ENCODE results near the gene UBE2G2.

Gene UBE2G2

GRCh38 chr21:44816761-44817505, 15.3 kb upstream of the UBE2G2 start:
- Histone ChIP-seq H3K9ac (no peak overlapping the region), H3K9me3 (ENCODE audit: control insufficient read depth, low read length) (no peaks in the 10 kb centered on the region), H3K4me1 (no peaks in the 10 kb centered on the region), H3K27me3 (ENCODE audit: control insufficient read depth, insufficient read depth, low read length) (no peaks in the 10 kb centered on the region), H2AFZ (peak overlapping the region; percentile 50), H3K4me2 (ENCODE audit: low read length) (peak overlapping the region; percentile 47), H3K27ac (no peak overlapping the region), H3K4me3 (ENCODE audit: low read depth, low read length) (peak overlapping the region; percentile 47), H3K36me3 (ENCODE audit: control insufficient read depth, insufficient read depth, low read length) (no peaks in the 10 kb centered on the region), H3K79me2 (no peaks in the 10 kb centered on the region)
- TF ChIP-seq, protein P1, sequence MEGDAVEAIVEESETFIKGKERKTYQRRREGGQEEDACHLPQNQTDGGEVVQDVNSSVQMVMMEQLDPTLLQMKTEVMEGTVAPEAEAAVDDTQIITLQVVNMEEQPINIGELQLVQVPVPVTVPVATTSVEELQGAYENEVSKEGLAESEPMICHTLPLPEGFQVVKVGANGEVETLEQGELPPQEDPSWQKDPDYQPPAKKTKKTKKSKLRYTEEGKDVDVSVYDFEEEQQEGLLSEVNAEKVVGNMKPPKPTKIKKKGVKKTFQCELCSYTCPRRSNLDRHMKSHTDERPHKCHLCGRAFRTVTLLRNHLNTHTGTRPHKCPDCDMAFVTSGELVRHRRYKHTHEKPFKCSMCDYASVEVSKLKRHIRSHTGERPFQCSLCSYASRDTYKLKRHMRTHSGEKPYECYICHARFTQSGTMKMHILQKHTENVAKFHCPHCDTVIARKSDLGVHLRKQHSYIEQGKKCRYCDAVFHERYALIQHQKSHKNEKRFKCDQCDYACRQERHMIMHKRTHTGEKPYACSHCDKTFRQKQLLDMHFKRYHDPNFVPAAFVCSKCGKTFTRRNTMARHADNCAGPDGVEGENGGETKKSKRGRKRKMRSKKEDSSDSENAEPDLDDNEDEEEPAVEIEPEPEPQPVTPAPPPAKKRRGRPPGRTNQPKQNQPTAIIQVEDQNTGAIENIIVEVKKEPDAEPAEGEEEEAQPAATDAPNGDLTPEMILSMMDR (IDR thresholded peaks at IDR 0.05) = no peak

- Histone ChIP-seq H3K9me3 (ENCODE audit: control insufficient read depth, low read length) (no peaks in the 10 kb centered on the region), H3K27ac (no peak overlapping the region)
Observed at GRCh38 chr21:44815852-44816628, 14.4 kb upstream of the UBE2G2 start.

DNA sequence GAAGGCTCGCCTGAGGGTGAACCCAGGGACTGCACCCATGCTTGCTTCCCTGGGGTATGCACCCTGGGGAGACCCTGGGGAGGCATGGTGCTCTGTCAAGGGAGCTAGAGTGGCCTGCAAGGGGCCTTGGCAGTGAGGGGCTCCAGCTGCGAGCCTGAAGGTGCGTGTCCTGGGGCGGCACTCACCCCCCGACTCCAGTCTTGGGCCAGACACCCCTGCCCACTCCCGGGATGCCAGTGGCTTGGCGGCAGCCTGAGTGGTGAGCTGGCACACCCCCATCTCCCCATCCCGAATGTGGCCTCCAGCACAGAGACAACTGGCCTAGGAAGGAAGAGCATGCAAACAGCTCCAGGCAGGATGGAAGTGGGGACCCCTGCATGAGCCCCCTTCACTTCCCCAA, 13.6 kb upstream of the UBE2G2 start:
- Histone ChIP-seq H3K4me3 (ENCODE audit: low read depth, low read length) (no peak overlapping the region), H3K4me2 (ENCODE audit: low read length) (no peak overlapping the region), H3K9me3 (ENCODE audit: control insufficient read depth, low read length) (no peaks in the 10 kb centered on the region), H3K4me1 (no peaks in the 10 kb centered on the region), H3K36me3 (ENCODE audit: control insufficient read depth, insufficient read depth, low read length) (no peaks in the 10 kb centered on the region), H2AFZ (no peak overlapping the region), H3K79me2 (no peaks in the 10 kb centered on the region), H3K27ac (no peak overlapping the region), H3K27me3 (ENCODE audit: control insufficient read depth, insufficient read depth, low read length) (no peaks in the 10 kb centered on the region), H3K9ac (no peak overlapping the region)
- TF ChIP-seq, protein P1 (IDR thresholded peaks at IDR 0.05) = no peak

More at GRCh38 chr21:44815852-44816628, 14.4 kb upstream of the UBE2G2 start:
- Histone ChIP-seq H3K27me3 (ENCODE audit: control insufficient read depth, insufficient read depth, low read length) (no peaks in the 10 kb centered on the region), H3K36me3 (ENCODE audit: control insufficient read depth, insufficient read depth, low read length) (no peaks in the 10 kb centered on the region), H3K4me3 (ENCODE audit: low read depth, low read length) (no peak overlapping the region), H3K4me1 (no peaks in the 10 kb centered on the region), H2AFZ (no peak overlapping the region), H3K79me2 (no peaks in the 10 kb centered on the region), H3K9ac (no peak overlapping the region), H3K4me2 (ENCODE audit: low read length) (no peak overlapping the region)
- TF ChIP-seq, protein P1 (IDR thresholded peaks at IDR 0.05) = no peak

DNA sequence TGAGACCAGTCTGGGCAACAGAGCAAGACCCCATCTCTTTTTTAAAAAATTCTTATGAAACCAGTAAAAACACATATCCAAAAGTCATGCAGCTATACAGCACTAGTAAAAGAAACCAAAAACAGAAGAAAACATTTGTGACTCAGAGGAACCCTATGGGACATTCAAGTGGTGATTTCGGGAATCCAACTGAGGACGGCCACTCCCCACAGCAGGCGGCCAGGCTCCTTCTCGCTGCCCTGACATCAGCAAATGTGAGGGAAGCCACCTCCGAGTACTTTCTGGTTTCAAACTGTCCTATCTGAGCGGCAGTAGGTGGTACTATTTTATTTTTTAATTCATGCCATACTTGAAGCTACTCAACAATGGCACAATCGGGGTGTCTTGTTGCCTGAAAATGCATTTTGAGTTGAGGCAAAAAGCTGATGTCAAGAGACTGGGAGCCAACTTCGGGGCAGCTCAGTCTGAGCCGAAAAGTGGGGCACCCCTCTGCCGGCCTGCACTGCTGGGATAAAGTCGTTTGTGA, 12.9 kb upstream of the UBE2G2 start:
- Histone ChIP-seq H3K4me1 (no peaks in the 10 kb centered on the region), H3K4me3 (ENCODE audit: low read depth, low read length) (no peak overlapping the region), H3K9me3 (ENCODE audit: control insufficient read depth, low read length) (no peaks in the 10 kb centered on the region)

More for the DNA sequence above, 12.9 kb upstream of the UBE2G2 start:
- no peak overlapping the region for H3K9ac ChIP-seq
- no peak overlapping the region for H3K27ac ChIP-seq
- no peaks in the 10 kb centered on the region for H3K27me3 ChIP-seq (ENCODE audit: control insufficient read depth, insufficient read depth, low read length)
- H3K36me3 ChIP-seq (ENCODE audit: control insufficient read depth, insufficient read depth, low read length) = no peaks in the 10 kb centered on the region
- H3K4me2 ChIP-seq (ENCODE audit: low read length) = no peak overlapping the region
- TF ChIP-seq, protein P1 (IDR thresholded peaks at IDR 0.05) = no peak
- no peaks in the 10 kb centered on the region for H3K79me2 ChIP-seq
- no peak overlapping the region for H2AFZ ChIP-seq
